ENCODE measurements around the gene EMC9. TPM values are rescaled to one million over a fixed set of nuclear protein-coding genes. Genes with fewer than 3 reads are reported as not detected.

The EMC9 gene
- total RNA-seq, 4 donors from 2014 or later, result 6.0 to 12.1 (median 10.9) TPM

DNA sequence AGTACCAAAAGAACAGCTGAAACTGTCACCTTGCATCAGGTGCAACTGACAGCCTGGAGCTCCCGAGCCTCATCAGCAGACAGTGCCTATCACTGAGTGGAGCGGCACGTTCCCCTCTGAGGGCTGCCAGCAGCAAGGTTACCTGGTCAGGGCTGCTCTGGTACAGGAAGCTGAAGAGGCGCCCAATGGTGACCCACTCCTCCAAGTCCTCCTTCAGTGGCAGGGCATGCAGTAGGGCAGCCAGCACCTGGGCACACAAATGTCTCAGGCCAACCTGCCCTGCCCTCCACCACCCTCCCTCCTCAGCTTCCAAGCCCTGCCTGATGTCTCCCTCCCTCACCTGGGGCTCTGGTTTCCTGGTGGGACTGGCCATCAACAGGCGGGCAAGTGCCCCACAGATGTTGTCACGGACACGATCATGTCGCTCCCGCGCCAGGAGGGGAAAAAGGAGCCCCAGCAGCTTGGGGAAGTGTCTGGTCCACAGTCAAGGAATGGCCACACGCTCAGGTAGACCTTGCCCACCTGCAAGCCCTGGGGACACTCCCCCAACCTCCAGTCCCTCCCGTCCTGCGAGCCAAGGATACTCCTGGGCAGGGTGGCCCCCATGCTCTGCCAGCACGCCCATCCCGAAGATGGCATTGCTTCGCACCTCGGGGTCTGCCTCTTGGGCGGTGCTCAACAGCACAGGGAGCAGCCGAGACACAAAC lies 40.1 kb upstream of the EMC9 start:
- TF ChIP-seq, protein P1, sequence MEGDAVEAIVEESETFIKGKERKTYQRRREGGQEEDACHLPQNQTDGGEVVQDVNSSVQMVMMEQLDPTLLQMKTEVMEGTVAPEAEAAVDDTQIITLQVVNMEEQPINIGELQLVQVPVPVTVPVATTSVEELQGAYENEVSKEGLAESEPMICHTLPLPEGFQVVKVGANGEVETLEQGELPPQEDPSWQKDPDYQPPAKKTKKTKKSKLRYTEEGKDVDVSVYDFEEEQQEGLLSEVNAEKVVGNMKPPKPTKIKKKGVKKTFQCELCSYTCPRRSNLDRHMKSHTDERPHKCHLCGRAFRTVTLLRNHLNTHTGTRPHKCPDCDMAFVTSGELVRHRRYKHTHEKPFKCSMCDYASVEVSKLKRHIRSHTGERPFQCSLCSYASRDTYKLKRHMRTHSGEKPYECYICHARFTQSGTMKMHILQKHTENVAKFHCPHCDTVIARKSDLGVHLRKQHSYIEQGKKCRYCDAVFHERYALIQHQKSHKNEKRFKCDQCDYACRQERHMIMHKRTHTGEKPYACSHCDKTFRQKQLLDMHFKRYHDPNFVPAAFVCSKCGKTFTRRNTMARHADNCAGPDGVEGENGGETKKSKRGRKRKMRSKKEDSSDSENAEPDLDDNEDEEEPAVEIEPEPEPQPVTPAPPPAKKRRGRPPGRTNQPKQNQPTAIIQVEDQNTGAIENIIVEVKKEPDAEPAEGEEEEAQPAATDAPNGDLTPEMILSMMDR (IDR thresholded peaks at IDR 0.05), result no peak
- TF ChIP-seq POLR2A (IDR thresholded peaks at IDR 0.05), result no peak
- H3K27ac ChIP-seq, result no peak overlapping the region
- H3K36me3 ChIP-seq, result peaks cover 48 to 100% (median 56%) of the 10 kb centered on the region in 3 donors
- intact Hi-C loops (cut with DNase I), result no loop called here
- H3K9me3 ChIP-seq, result no peaks in the 10 kb centered on the region
- no peak overlapping the region for H3K4me3 ChIP-seq
- no peak for DNase-seq
- peaks cover 0 to 12% (median 9%) of the 10 kb centered on the region in 3 donors for H3K4me1 ChIP-seq
- H3K27me3 ChIP-seq, result no peaks in the 10 kb centered on the region
- WGBS, 2 donors, result 60 to 78% methylated on average over 1 to 7 of the region's 19 CpGs

DNA sequence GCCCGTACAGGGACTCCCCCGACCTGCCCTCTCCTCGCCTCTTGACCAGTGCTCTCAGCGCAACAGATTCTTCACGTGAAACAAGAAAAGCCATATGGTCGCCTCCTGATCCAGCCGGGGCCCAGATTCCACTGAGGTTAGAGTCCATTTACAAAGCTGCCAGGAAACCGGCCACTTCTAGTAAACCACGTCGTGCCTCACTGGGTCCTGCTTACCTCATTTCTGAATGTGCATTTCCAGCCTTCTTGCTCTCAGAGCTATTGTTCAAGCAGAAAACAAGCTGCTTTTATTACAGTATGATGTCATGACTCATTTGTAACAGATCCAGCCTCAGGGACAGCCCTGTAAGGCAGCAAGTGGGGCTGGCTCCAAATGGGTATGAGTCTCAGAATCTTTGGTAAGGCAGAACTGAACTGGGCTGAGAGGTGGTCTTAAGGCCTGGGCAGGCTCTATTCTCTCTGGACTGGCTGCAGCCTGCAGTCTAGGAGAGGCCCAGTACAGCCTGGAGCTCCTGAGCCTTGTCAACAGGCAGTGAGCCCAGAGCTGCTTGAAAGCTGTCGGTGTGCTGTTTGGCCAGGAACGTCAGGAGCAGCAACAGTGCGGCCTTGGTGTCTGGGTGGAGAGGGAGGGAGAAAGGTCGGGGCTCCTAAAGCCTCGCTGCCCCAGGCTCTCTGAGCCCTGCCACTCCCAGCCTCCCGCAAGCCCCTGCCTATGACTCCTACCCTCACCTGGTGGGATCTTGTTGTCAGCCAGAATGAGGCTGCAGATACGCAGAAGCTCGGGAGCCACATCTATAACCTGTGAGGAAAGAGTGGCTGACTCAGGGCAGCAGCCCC lies 38.8 kb upstream of the EMC9 start:
- Histone ChIP-seq H3K4me1 (peaks cover 0 to 12% (median 9%) of the 10 kb centered on the region in 3 donors), H3K27me3 (no peaks in the 10 kb centered on the region), H3K4me3 (no peak overlapping the region), H3K36me3 (peaks cover 38 to 94% (median 56%) of the 10 kb centered on the region in 3 donors), H3K9me3 (no peaks in the 10 kb centered on the region), H3K27ac (peak overlapping the region; percentile 21 to 83 (median 69))
- TF ChIP-seq, protein P1 (IDR thresholded peaks at IDR 0.05), result no peak
- intact Hi-C loops (cut with DNase I), result no loop called here
- 67 to 72% methylated on average over 12 to 17 of the region's 18 CpGs for WGBS, 2 donors
- no peak for DNase-seq

DNA sequence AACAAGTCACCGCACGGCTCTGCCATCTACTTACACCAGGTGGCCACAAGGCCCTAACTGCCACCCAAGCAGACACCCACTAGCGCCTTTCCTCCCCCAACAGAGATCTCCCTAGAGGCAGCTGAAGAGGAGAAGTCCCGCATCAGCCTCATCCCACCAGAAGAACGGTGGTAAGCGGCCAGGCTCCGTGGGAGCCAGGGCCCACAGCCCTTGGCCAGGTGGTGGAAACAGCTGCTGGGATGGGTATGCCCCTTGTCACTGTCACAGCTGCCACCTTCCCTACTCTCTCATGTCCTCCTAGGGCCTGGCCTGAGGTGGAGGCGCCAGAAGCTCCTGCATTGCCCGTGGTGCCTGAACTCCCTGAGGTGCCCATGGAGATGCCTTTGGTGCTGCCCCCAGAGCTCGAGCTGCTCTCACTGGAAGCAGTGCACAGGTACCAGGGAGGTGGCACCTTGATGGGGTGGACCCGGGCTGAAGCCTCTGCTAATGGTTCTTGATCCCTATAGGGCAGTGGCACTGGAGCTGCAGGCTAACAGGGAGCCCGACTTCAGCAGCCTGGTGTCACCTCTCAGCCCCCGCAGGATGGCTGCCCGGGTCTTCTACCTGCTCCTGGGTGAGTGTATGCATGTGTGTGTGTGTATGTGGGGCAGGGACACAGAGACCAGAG lies 38.0 kb upstream of the EMC9 start:
- no peak overlapping the region for H3K4me3 ChIP-seq
- no peak for DNase-seq
- H3K27ac ChIP-seq, result peak overlapping the region in 3 of 4 donors; percentile 64 to 83 (median 74)
- H3K4me1 ChIP-seq, result peaks cover 0 to 12% (median 9%) of the 10 kb centered on the region in 3 donors
- H3K36me3 ChIP-seq, result peaks cover 34 to 86% (median 54%) of the 10 kb centered on the region in 3 donors
- no peaks in the 10 kb centered on the region for H3K9me3 ChIP-seq
- TF ChIP-seq, protein P1 (IDR thresholded peaks at IDR 0.05), result no peak
- TF ChIP-seq POLR2A (IDR thresholded peaks at IDR 0.05), result no peak
- intact Hi-C loops (cut with DNase I), result no loop called here
- no peaks in the 10 kb centered on the region for H3K27me3 ChIP-seq
- WGBS, 2 donors, result 89 to 100% methylated on average over 2 to 9 of the region's 14 CpGs

DNA sequence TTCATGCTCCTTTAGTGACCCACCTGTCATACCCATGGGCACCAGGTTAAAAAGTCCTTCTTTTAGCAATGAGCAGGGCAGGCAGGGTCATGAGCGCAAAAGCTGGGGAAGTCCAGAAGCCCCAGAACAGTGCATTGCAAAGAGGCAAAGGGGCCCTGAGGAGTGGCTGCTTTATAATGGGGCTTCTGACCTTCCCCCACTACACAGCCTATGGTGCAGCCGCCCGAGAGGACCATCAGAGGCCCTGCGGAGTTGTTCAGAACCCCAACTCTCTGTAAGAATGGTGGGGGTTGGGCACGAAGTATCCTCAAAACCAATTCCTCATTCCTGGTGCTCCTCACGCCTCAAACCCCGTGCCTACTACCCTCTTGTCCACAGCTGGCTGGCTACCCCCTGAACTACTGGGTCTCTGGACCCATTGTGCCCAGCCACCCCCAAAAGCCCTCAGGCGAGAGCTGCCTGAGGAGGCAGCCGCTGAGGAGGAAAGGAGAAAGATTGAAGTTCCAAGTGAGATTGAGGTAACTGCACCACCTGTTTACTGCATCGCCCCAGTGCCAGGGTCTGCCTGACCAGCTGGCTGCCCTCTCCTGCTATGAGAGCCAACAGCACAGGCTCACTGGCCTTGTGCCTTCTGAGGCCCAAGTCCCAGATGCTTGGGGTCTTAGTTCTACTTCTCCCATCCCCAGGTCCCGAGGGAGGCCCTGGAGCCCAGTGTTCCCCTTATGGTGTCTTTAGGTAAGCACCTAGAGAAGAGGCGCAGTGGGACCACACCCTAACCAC lies 37.2 kb upstream of the EMC9 start:
- TF ChIP-seq POLR2A (IDR thresholded peaks at IDR 0.05), result no peak
- TF ChIP-seq, protein P1 (IDR thresholded peaks at IDR 0.05), result no peak
- no peak for DNase-seq
- intact Hi-C loops (cut with DNase I), result no loop called here
- peaks cover 0 to 12% (median 9%) of the 10 kb centered on the region in 3 donors for H3K4me1 ChIP-seq
- 82 to 95% methylated on average over 7 to 8 of the region's 12 CpGs for WGBS, 2 donors
- no peaks in the 10 kb centered on the region for H3K9me3 ChIP-seq
- H3K36me3 ChIP-seq, result peaks cover 29 to 78% (median 46%) of the 10 kb centered on the region in 3 donors
- no peaks in the 10 kb centered on the region for H3K27me3 ChIP-seq
- no peak overlapping the region for H3K4me3 ChIP-seq
- H3K27ac ChIP-seq, result peak overlapping the region in 1 of 4 donors; percentile 74
